GM21576 (cell line): ENCODE data around the gene LIN7B.

Experiments
- ATAC-seq: cut with Tn5 transposase; IDR thresholded peaks from one replicate; pipeline ENCODE4 v1.9.1; 2021; ENCODE audit warnings: mild to moderate bottlenecking, moderate library complexity; ENCODE audit not compliant: unreplicated experiment

The LIN7B gene

DNA sequence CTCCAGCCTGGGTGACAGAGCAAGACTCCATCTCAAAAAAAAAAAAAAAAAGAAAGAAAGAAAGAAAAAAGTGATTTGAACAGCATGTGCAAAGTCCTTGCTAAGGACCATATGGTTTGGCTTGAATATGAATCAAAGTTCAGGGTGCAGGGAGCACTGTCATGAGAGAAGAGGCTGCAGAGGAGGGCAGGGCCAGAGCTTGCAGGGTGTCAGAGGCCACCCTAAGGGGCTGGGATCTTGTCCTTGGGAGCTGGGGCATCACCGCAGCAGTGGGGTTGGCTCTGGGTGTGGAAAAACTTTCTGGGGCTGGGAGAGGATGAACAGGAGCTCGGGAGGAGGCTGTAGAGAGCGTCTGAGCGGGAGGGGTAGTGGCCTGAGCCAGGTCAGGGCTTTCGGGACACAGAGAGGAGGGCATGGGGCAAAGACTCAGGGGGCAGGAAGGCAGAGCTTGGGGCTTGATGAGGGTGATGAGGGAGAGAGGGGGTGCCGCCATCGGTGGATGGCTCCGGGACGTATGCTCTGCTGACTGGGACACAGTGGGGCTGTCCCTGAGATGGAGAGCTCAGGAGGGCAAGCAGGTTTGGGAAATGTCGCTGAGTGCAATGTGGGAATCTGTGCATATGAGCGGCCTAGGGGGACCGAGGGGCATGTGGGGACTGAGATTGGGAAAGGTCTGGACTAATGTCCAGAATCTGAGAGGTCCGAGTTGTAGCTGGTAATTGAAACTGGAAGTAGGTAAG, 46.5 kb downstream of the LIN7B start:
- ATAC-seq, result no peak

DNA sequence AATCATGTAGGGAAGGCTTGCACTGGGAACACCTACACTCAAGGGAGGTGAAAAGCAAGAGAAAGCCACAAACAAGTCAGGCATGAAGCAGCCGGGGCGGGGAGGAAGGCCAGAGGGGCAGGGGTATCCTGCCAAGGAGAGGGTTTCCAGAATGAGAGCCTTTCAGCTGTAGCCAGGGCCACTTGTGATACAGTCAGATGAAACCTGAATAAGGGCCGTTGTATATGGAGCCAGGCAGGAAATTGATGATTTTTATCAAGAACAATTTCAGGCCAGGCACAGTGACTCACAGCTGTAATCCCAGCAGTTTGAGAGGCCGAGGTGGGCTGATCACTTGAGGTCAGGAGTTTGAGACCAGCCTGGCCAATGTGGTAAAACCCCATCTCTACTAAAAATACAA, 47.8 kb downstream of the LIN7B start:
- no peak for ATAC-seq

DNA sequence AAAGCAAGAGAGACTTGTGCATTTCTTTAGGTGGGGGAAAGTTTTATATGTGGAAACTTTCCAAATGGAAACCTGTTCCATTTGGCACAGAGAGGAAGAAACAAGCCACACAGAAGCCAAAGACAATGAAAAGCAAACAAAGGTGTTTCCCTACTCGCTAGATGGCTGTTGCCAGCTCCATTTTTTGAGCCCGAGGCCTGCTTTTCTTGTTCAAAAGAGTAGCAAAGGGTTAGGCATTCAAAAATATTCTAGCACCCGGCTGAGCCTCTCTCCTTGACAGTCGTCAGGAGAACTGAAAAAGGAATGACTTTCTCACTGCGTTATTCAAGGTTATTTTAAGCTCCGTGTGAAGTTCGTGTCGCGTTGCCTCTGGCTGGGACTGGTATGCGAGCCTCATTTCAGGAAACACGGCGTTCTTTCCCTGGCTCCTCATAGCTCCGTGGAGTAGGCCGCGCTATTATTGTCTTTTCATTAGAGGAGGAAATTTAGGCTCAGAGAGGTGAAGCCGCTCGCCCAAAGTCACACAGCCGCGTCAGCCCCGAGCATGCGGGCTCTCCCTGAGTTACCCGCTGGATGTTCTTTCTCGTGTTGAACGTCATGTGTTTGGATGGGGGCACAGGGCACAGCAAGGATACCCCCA, 51.1 kb downstream of the LIN7B start:
- no peak for ATAC-seq

DNA sequence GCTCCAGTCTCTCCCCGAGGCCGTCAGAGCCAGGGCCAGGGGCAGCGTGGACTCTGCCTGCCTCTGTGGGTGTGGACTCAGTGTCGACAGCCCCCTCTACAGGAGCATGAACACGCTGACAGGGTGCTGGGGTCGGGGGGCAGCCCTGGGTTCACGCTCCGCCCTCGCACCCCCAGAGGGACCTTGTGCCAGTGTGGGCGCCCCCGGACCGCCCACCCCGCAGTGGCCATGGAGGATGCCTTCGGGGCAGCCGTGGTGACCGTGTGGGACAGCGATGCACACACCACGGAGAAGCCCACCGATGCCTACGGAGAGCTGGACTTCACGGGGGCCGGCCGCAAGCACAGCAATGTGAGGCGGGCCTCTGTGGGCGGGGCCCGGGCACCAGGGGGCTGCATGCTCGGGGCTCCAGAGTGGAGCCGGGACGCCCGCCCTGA, 51.7 kb downstream of the LIN7B start:
- no peak for ATAC-seq

DNA sequence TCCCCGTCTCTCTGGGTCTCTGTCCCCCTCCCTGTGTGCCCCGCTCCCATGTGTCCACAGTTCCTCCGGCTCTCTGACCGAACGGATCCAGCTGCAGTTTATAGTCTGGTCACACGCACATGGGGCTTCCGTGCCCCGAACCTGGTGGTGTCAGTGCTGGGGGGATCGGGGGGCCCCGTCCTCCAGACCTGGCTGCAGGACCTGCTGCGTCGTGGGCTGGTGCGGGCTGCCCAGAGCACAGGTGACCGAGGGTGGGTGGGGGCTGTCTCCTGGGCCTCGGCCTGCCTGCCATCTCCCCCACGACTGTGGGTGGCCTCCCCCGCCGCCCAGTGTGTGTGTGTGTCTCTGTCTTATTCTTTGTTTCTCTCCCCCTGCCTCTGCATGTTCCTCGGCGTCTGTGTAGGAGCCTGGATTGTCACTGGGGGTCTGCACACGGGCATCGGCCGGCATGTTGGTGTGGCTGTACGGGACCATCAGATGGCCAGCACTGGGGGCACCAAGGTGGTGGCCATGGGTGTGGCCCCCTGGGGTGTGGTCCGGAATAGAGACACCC, 53.8 kb downstream of the LIN7B start:
- ATAC-seq, result no peak
